CD4-positive, alpha-beta memory T cell (primary cell): Measurements from ENCODE around the gene INAFM1. TPM values are rescaled to one million over a fixed set of nuclear protein-coding genes. Genes with fewer than 3 reads are reported as not detected.

Experiments
- CTCF ChIA-PET: fragments of 350-600 bp; sonication (Branson Sonifier 250); formaldehyde crosslinking; loops from one replicate; lab custom pipeline; 2021; ENCODE audit warnings: inconsistent platforms; ENCODE audit not compliant: partially characterized antibody; lab: Charles Lee
- POLR2A ChIA-PET: fragments of 350-600 bp; sonication (Branson Sonifier 250); formaldehyde crosslinking; loops from one replicate; lab custom pipeline; 2021; ENCODE audit not compliant: partially characterized antibody; lab: Charles Lee
- DNase-seq, 5 donors: peaks; one replicate each; pipeline versions ENCODE4 v3.0.0 to v3.0.0-alpha.2; 2020 to 2022; ENCODE audit warnings: mixed read lengths in 1 of 5
- H3K27ac ChIP-seq: one replicate; pipeline ENCODE4 v1.7.0; 2013; ENCODE audit warnings: low read depth, low read length
- H3K27me3 ChIP-seq: 2 replicates; pipeline ENCODE4 v1.7.0; 2013; ENCODE audit warnings: mild to moderate bottlenecking, low read length, moderate library complexity; ENCODE audit not compliant: insufficient read depth
- H3K36me3 ChIP-seq: 2 replicates; pipeline ENCODE4 v1.7.0; 2013; ENCODE audit warnings: mild to moderate bottlenecking, low read length, moderate library complexity; ENCODE audit not compliant: insufficient read depth
- H3K4me1 ChIP-seq: 2 replicates; pipeline ENCODE4 v1.7.0; 2013; ENCODE audit warnings: mild to moderate bottlenecking, low read length, moderate library complexity; ENCODE audit not compliant: insufficient read depth
- H3K4me3 ChIP-seq, 2 donors: one replicate each; pipeline ENCODE4 v1.7.0; 2013; ENCODE audit warnings: low read length in 2 of 2, mild to moderate bottlenecking in 1 of 2
- H3K9me3 ChIP-seq, 2 donors: one replicate each; pipeline ENCODE4 v1.7.0; 2013; ENCODE audit warnings: low read length in 2 of 2, control low read depth in 1 of 2; ENCODE audit not compliant: control insufficient read depth in 1 of 2
- H3K27ac Mint-ChIP-seq, 7 donors: one replicate each; pipeline ENCODE4 v1.8.0; 2020 to 2021; ENCODE audit warnings: mixed read lengths in 7 of 7, mild to moderate bottlenecking in 6 of 7, inconsistent platforms in 3 of 7, moderate library complexity in 3 of 7
- H3K27me3 Mint-ChIP-seq, 2 donors: one replicate each; pipeline ENCODE4 v1.8.0; 2020 to 2021; ENCODE audit warnings: mixed read lengths in 2 of 2
- H3K36me3 Mint-ChIP-seq, 2 donors: one replicate each; pipeline ENCODE4 v1.8.0; 2020 to 2021; ENCODE audit warnings: mixed read lengths in 2 of 2, inconsistent platforms in 1 of 2, mild to moderate bottlenecking in 1 of 2
- H3K4me1 Mint-ChIP-seq, 4 donors: one replicate each; pipeline ENCODE4 v1.8.0; 2020 to 2021; ENCODE audit warnings: mixed read lengths in 4 of 4, mild to moderate bottlenecking in 1 of 4
- H3K4me3 Mint-ChIP-seq, 8 donors: one replicate each; pipeline ENCODE4 v1.8.0; 2020 to 2021; ENCODE audit warnings: mixed read lengths in 8 of 8, mild to moderate bottlenecking in 7 of 8, moderate library complexity in 6 of 8, inconsistent platforms in 3 of 8
- H3K9me3 Mint-ChIP-seq, 8 donors: one replicate each; pipeline ENCODE4 v1.8.0; 2020 to 2021; ENCODE audit warnings: mixed read lengths in 8 of 8, mild to moderate bottlenecking in 5 of 8, inconsistent platforms in 3 of 8, moderate library complexity in 1 of 8
- intact Hi-C: fragments of 100-400 bp; cut with micrococcal nuclease; formaldehyde crosslinking; loops from one replicate; pipeline ENCODE4 v1.15.1; 2023
- polyA plus RNA-seq, 2 donors: library from polyadenylated mRNA; unstranded; fragments of 300-500 nt; fragmentation: Illumina TruSeq; gene quantifications; one replicate each; pipeline ENCODE4 v1.2.3, GENCODE V29; 2021
- total RNA-seq, 2 experiments: library from RNA; stranded (reverse); gene quantifications; one replicate each; pipeline ENCODE4 v1.2.3, GENCODE V29; 2021

Gene INAFM1
- total and polyA plus RNA-seq, 4 experiments from 2014 or later: 1.8 to 16.7 (median 8.5) TPM

- peak overlapping the region in 2 of 8 donors; percentile 31 to 57 for H3K4me3 Mint-ChIP-seq
- H3K9me3 Mint-ChIP-seq: no peaks in the 10 kb centered on the region
- no peaks in the 10 kb centered on the region for H3K36me3 Mint-ChIP-seq
- Histone ChIP-seq H3K4me3 (no peak overlapping the region), H3K9me3 (no peaks in the 10 kb centered on the region), H3K27ac (no peak overlapping the region), H3K4me1 (peaks cover 5% of the 10 kb centered on the region), H3K27me3 (no peaks in the 10 kb centered on the region), H3K36me3 (no peaks in the 10 kb centered on the region)
- H3K27ac Mint-ChIP-seq: no peak overlapping the region
- peaks cover 3 to 10% (median 7%) of the 10 kb centered on the region in 4 donors for H3K4me1 Mint-ChIP-seq
- intact Hi-C loops: no loop called here
- no peak for DNase-seq
- ChIA-PET CTCF (interaction anchor here (0.9 to 1.4 kb wide), 2 partner anchors 47 to 254 kb away, joined by 3 read pairs; no protein-coding TSS in a partner anchor), POLR2A (interaction anchor here (0.6 kb wide), 1 partner anchor 1301 kb away, joined by 3 read pairs; no protein-coding TSS in a partner anchor)
- peaks cover 3 to 8% of the 10 kb centered on the region in 2 donors for H3K27me3 Mint-ChIP-seq
These were observed 29.3 kb downstream of the INAFM1 start for GRCh38 chr19:47303966-47304365.

- Mint-ChIP-seq H3K4me1 (peaks cover 3 to 10% (median 7%) of the 10 kb centered on the region in 4 donors), H3K9me3 (no peaks in the 10 kb centered on the region), H3K4me3 (peak overlapping the region in 1 of 8 donors; percentile 38), H3K27me3 (peaks cover 5 to 11% of the 10 kb centered on the region in 2 donors), H3K36me3 (no peaks in the 10 kb centered on the region), H3K27ac (peak overlapping the region in 1 of 7 donors; percentile 35)
- no peaks in the 10 kb centered on the region for H3K27me3 ChIP-seq
- no peak overlapping the region for H3K4me3 ChIP-seq
- peak; percentile 29 to 47 (median 43) for DNase-seq
- H3K36me3 ChIP-seq: no peaks in the 10 kb centered on the region
- ChIA-PET POLR2A (interaction anchor here (0.6 kb wide), 1 partner anchor 73 kb away, joined by 3 read pairs; no protein-coding TSS in a partner anchor), CTCF (interaction anchor here (0.7 to 2.0 kb wide), 7 partner anchors 12 to 194 kb away, joined by 3 to 9 read pairs (median 3); partner anchors contain the start of gene DHX34)
- no peaks in the 10 kb centered on the region for H3K9me3 ChIP-seq
- no peak overlapping the region for H3K27ac ChIP-seq
- intact Hi-C loops: no loop called here
- peaks cover 5% of the 10 kb centered on the region for H3K4me1 ChIP-seq
These were observed 30.6 kb downstream of the INAFM1 start for GRCh38 chr19:47305309-47305751.

GRCh38 chr19:47306303-47306702 is 31.6 kb downstream of the INAFM1 start:
- H3K36me3 ChIP-seq: no peaks in the 10 kb centered on the region
- no peaks in the 10 kb centered on the region for H3K27me3 ChIP-seq
- peaks cover 5% of the 10 kb centered on the region for H3K4me1 ChIP-seq
- peaks cover 5 to 11% of the 10 kb centered on the region in 2 donors for H3K27me3 Mint-ChIP-seq
- no peaks in the 10 kb centered on the region for H3K9me3 Mint-ChIP-seq
- H3K4me1 Mint-ChIP-seq: peaks cover 3 to 10% (median 7%) of the 10 kb centered on the region in 4 donors
- H3K36me3 Mint-ChIP-seq: no peaks in the 10 kb centered on the region
- H3K9me3 ChIP-seq: no peaks in the 10 kb centered on the region
- H3K4me3 ChIP-seq: no peak overlapping the region
- no peak overlapping the region for H3K27ac ChIP-seq
- ChIA-PET CTCF (interaction anchor here (0.7 to 2.0 kb wide), 9 partner anchors 9 to 85 kb away, joined by 3 to 9 read pairs (median 3); partner anchors contain the start of gene DHX34), POLR2A (no interaction called here)
- no peak overlapping the region for H3K4me3 Mint-ChIP-seq
- H3K27ac Mint-ChIP-seq: no peak overlapping the region
- intact Hi-C loops: no loop called here
- DNase-seq: no peak

- no peaks in the 10 kb centered on the region for H3K27me3 ChIP-seq
- ChIA-PET CTCF (interaction anchor here (1.1 to 2.0 kb wide), 2 partner anchors 12 to 82 kb away, joined by 4 to 11 read pairs; no protein-coding TSS in a partner anchor), POLR2A (no interaction called here)
- no peaks in the 10 kb centered on the region for H3K36me3 ChIP-seq
- no peak overlapping the region for H3K4me3 ChIP-seq
- H3K9me3 ChIP-seq: no peaks in the 10 kb centered on the region
- no peaks in the 10 kb centered on the region for H3K9me3 Mint-ChIP-seq
- peaks cover 3 to 7% (median 5%) of the 10 kb centered on the region in 4 donors for H3K4me1 Mint-ChIP-seq
- H3K4me3 Mint-ChIP-seq: no peak overlapping the region
- H3K27ac Mint-ChIP-seq: no peak overlapping the region
- H3K4me1 ChIP-seq: peaks cover 2% of the 10 kb centered on the region
- no peak overlapping the region for H3K27ac ChIP-seq
- DNase-seq: no peak
- H3K27me3 Mint-ChIP-seq: peaks cover 8 to 11% of the 10 kb centered on the region in 2 donors
- intact Hi-C loops: no loop called here
- no peaks in the 10 kb centered on the region for H3K36me3 Mint-ChIP-seq
These were observed 34.4 kb downstream of the INAFM1 start for GRCh38 chr19:47309038-47309437.

GRCh38 chr19:47309608-47310007 is 34.9 kb downstream of the INAFM1 start, which contains the start of gene C5AR1:
Gene C5AR1 (plus strand): TSS chr19:47309861. CDS start chr19:47309896, 35 bp downstream.
- H3K9me3 ChIP-seq: no peaks in the 10 kb centered on the region
- H3K27me3 ChIP-seq: no peaks in the 10 kb centered on the region
- H3K4me1 ChIP-seq: no peaks in the 10 kb centered on the region
- ChIA-PET CTCF (interaction anchor here (2.0 kb wide), 1 partner anchor 82 kb away, joined by 11 read pairs; no protein-coding TSS in a partner anchor), POLR2A (no interaction called here)
- no peak within 1 kb of the TSS for H3K4me3 ChIP-seq
- no peak for DNase-seq
- Mint-ChIP-seq H3K4me1 (peaks cover 3 to 6% (median 5%) of the 10 kb centered on the region in 4 donors), H3K27ac (no peak within 1 kb of the TSS), H3K36me3 (no peaks in the 10 kb centered on the region), H3K4me3 (no peak within 1 kb of the TSS), H3K27me3 (peaks cover 8 to 11% of the 10 kb centered on the region in 2 donors), H3K9me3 (no peaks in the 10 kb centered on the region)
- no peaks in the 10 kb centered on the region for H3K36me3 ChIP-seq
- intact Hi-C loops: no loop called here
- no peak within 1 kb of the TSS for H3K27ac ChIP-seq

- DNase-seq: no peak
- H3K27me3 Mint-ChIP-seq: peaks cover 8% of the 10 kb centered on the region in 2 donors
- H3K9me3 Mint-ChIP-seq: no peaks in the 10 kb centered on the region
- H3K27me3 ChIP-seq: no peaks in the 10 kb centered on the region
- H3K36me3 ChIP-seq: no peaks in the 10 kb centered on the region
- no peaks in the 10 kb centered on the region for H3K36me3 Mint-ChIP-seq
- POLR2A ChIA-PET: no interaction called here
- no peak overlapping the region for H3K27ac ChIP-seq
- no peak overlapping the region for H3K27ac Mint-ChIP-seq
- H3K4me3 ChIP-seq: no peak overlapping the region
- CTCF ChIA-PET: no interaction called here
- peaks cover 1 to 2% (median 2%) of the 10 kb centered on the region in 4 donors for H3K4me1 Mint-ChIP-seq
- no peaks in the 10 kb centered on the region for H3K9me3 ChIP-seq
- no peaks in the 10 kb centered on the region for H3K4me1 ChIP-seq
- intact Hi-C loops: no loop called here
- no peak overlapping the region for H3K4me3 Mint-ChIP-seq
These were observed 35.6 kb downstream of the INAFM1 start for GRCh38 chr19:47310323-47310722.

GRCh38 chr19:47310819-47311218 is 36.1 kb downstream of the INAFM1 start:
- Mint-ChIP-seq H3K9me3 (no peaks in the 10 kb centered on the region), H3K36me3 (no peaks in the 10 kb centered on the region), H3K27me3 (peaks cover 6 to 8% of the 10 kb centered on the region in 2 donors), H3K27ac (no peak overlapping the region), H3K4me1 (no peaks in the 10 kb centered on the region), H3K4me3 (no peak overlapping the region)
- H3K27ac ChIP-seq: no peak overlapping the region
- no peaks in the 10 kb centered on the region for H3K27me3 ChIP-seq
- H3K4me1 ChIP-seq: no peaks in the 10 kb centered on the region
- ChIA-PET CTCF (no interaction called here), POLR2A (no interaction called here)
- no peaks in the 10 kb centered on the region for H3K36me3 ChIP-seq
- no peak overlapping the region for H3K4me3 ChIP-seq
- H3K9me3 ChIP-seq: no peaks in the 10 kb centered on the region
- intact Hi-C loops: no loop called here
- no peak for DNase-seq
